ENCODE data around the gene ME3.
"Not testable (repeated sequence)": the region's sequence is repeated elsewhere in the genome, so short reads cannot be mapped to it uniquely, and the experiment has no call there.

The ME3 gene

DNA sequence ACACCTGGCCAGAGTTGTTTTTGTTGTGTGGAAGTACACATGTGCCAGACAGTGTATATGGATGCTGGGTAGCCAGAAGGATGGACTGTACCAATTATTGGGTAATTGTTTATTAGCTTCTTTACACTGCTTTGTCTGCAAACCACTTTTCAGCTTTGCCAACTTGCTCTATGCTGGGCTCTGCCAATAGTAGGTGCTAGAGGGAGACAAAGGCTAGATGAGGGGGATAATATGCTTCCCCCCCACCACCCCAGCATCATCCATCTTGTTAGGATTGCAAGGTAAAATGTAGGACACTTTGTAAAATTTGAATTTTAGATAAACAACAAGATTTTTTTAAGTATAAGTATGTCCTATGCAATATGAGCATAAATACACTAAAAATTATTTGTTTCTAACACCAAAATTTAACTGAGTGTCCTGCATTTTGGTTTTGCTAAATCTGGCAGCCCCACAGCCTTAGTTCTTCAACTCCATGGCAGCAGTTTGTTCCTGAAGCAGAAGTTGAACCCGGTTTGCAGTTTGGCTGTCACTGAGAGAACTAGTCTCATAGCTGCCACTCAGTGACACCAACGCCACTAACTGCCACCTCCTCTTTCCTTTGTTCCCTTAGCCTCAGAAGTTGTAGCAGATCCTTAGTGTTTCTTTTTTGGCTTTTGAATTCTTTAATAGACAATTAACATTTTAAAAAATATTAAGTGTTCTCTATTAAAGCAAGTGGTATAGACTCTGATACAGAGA, 219.0 kb downstream of the ME3 start:
- no peak for DNase-seq

DNA sequence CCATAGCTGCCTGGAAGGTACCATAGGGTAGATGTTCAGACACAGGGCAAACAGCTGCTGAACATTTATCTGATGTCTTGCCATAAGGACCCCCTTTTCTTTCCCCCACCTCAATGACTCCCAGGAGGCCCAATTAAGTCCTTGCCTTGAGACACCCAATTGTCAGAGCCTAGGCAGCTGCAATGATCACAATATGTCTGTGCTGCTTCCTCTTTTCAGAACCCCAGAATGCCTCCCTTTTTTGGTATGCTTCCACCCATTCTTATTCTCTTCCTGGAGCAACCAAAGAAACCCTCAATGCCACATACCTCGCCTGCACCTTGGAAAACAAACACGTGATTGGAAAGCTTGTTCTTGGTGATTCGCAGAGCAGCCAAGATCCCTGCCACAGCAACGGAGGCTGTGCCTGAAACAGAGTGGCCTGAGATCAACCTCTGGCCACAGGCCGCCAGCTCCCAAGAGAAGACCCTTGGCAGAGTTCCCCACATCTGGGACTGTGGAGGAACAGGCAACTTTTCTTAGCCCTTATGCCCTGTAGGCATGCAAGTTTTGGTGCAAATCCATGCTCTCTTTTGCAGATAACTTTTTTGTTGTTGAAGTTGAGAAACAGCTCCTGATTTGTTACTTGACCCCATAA, 222.3 kb downstream of the ME3 start:
- no peak for DNase-seq

DNA sequence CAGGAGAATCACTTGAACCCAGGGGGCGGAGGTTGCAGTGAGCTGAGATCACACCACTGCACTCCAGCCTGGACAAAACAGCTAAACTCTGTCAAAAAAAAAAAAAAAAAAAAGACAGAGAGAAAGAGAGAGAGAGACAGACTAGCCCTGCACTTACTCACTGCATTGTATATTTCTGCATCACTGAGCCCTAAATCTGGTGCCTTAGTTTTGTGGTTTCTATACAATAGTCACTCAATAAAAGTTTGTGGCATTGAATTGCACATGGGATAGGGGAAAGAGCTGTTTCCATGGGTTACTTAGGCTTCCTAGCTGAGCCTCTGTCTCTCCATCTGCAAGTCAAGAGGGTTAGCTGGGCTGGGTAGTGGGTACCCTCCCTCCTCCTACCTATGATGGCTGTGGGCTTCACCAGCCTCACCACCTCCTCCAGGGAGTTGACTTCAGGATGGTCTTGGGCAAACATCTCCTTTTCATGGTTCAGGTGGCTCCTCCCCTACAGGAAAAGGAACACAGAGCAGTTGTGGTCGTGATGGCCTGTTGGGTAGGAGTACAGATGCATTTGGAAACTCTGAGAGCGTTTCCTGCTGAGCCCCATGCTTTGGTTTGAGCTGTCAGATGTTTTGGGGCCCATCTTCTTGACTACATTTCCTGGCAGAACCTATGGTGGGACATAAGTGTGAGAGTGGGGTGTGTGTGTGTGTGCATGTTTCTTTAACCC, 224.5 kb downstream of the ME3 start:
- peak; percentile 47 for DNase-seq

DNA sequence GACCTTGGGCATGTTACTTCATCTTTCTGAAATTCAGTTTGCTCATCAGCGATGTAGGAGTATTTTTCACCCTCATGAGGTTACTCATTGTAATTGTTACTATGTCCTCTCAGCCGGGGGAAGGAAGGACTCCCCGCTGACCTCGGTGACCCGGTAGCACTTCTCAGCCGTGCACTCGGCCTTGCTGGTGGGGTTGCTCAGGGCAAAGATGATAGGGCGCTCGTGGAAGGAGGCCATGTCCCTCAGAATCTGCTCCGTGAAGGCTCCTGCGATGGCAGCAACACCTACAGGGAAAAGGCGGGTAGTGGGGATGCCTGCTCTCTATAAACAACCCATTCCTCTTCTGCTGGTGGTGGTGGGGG, 225.5 kb downstream of the ME3 start:
- DNase-seq, result no peak

DNA sequence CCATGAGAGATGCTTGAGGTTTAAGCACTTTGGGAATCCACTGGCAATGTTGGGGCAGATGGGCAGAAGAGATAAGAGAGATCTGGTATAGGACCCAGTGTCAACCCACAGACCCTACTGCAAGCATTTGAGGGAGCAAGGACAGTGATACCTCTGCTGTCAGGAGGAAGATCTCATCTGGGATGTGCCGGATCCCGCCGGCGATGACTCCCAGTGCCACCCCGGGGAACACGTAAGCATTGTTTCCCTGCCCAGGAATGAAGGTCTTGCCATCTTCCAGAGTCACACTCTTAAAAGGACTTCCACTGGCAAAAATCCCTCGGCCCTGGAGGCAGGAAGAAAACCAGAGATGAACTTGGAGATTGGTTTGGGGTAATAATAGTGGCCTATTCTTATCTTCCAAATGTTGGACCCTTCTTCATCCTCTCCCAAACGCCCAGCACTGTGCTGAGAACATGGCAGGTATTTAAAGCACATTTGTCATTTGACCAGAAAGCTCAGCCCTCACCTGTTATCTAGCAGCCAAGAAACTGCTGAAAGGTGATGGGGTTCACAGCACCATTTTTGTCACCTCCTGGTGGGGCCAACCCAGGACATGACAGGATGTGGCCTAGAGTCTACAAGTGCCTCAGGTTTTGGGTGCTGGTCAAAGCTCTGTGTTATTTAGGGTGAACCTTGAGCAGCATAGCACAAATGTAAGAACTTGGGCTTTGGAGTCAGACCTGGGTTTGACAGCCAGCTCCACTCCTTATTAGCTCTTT, 226.1 kb downstream of the ME3 start:
- no peak for DNase-seq

DNA sequence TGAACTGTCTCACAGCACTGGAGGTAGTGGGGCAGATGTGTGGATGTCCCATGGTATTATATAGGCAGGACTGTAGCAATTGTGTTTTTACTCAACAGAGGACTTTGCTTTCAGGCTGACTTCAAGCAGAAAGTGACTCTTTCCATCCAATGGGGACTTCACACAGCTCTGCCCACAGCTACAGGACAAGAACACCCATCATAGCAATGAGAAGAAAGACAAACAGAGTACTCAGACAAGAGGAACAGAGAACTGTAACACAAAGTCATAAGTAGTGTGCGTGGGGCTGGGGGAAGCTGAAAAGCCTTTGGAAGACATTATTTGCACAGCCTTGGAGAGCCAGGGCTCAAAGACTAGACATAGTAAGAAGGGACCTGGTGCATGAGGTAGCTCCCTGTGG, 227.4 kb downstream of the ME3 start:
- DNase-seq, result no peak

DNA sequence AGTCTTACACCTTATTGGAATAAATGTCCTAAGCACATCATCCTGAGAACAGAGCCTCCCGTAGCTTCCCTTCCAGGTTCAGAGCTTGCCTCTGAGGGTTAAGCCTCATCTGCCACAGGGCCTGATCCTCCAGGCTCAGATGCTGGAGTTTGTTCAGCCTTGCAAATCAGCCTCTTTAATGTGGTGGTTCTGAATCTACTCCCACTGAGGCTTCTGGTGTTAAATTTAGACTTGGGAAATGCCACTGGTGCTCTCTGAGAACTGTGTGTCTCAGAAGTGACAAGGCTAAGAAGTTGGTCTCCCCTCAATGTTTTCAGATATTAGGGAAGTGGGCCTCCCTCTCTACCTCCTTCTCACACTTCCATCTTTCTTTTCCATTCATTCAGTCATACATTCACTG, 229.0 kb downstream of the ME3 start:
- no peak for DNase-seq

DNA sequence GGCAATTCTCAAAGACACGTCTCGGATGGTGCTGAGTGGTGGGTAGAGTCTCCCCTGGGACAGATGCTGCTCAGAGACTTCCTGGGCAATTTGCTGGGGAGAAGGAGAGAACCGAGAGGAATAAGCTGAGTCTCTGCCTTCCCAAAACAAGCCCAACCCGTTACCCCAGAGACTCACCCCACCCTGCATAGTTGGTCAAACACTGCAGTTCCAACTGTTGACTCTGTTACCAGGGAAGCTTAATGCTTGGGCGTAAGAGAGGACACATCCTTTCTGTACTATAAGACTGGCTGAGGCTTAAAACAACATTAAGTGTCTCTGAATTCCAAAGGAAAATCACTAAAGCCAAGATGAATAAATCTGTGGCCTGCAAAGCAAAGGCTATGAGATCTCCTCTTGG, 229.6 kb downstream of the ME3 start:
- DNase-seq, result no peak

DNA sequence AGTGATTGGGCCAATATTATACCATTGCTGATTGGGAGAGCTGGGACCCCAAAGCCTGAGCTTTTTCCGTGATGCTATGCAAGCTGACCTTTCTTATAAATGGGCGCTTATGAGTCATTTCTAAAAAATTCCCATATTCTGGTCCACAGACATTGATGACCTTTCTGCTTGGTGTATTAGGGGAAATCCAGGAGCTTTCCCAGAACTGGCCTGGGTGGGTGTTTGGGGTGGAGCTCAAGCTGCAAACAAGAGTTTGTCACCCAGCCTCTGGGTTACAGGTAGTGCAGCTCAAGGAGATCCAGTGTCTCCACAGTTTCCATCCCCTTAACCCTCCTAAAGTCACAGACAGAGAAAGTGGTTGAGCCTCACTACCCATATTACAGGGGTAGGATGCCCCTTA, 230.0 kb downstream of the ME3 start:
- DNase-seq, result no peak

DNA sequence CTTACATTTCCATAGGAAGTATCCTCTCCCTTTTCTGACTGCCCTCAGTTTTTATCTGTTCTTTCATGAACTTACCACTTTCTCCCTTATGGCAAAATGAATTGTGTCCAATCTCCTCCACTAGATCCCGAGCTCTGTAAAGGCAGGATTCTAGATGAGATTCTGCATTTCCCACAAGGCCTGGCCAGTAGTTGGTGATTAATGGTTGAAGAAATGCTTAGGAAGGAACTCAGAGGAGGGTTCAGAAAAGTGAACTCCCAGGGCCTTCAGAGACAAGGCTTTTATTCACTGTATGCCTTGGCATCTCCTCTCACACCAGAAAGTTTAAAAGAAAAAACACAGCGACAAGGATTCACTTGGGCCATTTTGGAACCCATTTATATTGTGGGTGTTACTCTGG, 231.6 kb downstream of the ME3 start:
- no peak for DNase-seq

DNA sequence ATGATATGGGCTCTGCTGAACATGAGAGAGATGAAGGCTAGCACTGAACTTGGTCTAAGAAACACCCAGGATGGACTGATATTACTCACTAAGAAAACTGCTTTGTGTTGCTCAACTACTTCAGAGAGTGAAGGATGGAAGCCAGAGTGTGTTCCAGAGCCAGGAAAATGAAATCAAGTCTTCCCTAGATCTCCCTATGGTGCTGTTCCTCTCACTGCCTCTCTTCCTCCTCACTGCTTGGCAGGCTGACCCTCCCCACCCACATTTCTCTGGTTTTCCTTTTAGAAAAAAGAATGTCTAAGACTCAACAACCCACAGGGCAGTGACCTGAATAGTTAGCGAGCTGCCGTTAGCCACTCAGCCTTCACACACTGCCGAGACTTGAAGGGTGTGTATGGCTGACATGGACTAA, 232.1 kb downstream of the ME3 start:
- no peak for DNase-seq

DNA sequence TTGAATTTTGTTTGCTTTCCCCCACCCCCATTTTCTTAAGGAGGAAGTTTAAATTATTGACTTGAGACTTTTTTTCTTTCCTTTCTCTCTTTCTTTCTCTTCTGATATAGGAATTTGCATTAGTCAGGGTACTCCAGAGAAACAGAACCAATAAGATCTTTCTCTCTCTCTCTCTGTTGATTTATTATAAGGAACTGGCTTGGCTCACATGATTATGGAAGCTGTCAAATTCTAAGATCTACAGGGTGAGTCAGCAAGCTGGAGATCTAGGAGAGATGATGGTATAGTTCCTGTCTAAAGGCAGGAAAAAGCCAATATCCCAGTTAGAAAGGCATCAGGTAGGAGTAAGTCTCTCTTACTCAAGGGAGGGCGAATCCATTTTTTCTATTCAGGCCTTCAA, 233.7 kb downstream of the ME3 start:
- no peak for DNase-seq

DNA sequence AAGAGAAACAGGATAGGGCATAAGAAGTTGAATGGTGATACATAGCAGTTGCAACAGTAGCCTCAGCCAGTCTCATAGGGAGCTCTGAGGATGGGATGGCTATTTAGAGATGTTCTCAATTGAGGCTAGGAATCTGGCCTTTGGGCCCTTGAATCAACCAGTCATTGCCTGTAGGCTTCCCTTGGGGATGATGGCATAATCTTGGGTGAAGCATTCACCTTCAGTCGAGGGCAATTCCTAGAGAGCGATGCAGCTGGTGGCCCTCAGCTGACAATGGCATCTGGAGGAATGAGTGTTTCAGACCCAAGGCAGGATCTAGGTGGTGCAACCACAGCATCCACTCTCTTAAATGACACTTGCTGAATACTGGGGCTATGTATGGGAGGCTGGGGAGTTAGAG, 236.7 kb downstream of the ME3 start:
- DNase-seq, result no peak

DNA sequence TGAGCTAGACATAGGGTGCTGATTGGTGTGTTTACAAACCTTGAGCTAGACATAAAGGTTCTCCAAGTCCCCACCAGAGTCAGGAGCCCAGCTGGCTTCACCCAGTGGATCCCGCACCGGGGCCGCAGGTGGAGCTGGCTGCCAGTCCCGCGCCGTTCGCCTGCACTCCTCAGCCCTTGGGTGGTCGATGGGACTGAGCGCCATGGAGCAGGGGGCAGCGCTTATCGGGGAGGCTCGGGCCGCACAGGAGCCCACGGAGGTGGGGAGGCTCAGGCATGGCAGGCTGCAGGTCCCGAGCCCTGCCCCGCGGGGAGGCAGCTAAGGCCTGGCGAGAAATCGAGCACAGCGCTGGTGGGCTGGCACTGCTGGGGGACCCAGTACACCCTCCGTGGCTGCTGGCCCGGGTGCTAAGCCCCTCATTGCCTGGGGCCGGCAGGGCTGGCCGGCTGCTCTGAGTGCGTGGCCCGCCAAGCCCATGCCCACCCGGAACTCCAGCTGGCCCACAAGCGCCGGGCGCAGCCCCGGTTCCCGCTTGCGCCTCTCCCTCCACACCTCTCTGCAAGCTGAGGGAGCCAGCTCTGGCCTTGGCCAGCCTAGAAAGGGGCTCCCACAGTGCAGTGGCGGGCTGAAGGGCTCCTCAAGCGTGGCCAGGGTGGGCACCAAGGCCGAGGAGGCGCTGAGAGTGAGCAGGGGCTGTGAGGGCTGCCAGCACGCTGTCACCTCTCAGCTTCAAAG, 238.9 kb downstream of the ME3 start:
- not testable (repeated sequence) for DNase-seq

DNA sequence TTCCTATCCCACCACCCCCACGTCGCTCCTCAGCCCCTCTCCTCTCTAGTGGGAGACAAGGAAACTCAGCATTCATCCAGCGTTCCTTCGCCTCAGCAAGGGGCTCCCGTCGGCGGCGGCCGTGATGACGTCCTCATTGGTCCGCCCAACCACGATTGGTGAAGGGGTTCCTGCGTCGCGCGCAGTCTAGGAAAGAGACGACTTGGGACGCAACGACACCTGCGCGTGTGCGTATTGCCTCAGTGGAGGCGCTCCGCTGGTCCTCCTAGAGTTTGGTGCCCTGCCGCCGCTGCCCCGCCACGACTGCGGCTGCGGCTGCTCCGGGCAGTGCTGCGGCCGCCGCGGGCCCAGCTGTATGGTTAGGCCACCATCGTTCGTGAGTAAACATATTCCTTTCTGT, 241.2 kb downstream of the ME3 start:
- no peak for DNase-seq

DNA sequence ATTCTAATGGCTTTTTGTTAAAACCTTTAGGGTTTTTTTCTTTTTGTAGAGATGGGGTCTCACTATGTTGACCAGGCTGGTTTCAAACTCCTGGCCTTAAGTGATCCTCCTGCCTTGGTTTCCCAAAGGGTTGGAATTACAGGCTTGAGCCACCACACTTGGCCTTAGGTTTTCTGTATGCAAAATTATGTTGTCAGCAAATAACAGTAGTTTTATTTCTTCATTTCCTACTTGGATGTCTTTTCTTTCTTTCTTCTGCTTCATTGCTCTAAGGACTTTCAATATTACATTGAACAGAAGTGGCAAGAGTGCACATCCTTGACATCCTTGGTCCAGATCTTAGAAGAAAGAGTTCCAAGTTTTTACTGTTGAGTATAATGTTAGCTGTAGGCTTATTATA, 245.0 kb downstream of the ME3 start:
- no peak for DNase-seq

DNA sequence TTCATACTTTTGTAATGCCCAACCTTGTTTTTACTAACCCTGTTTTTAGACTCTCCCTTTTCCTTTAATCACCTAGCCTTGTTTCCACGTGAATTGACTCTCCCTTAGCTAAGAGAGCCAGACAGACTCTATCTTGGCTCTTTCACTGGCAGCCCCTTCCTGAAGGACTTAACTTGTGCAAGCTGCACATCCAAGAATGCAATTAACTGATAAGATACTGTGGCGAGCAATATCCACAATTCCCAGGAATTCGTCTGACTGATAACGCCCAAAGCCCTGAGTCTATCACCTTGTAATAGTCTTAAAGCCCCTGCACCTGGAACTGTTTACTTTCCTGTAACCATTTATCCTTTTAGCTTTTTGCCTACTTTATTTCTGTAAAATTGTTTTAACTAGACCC, 248.9 kb downstream of the ME3 start:
- not testable (repeated sequence) for DNase-seq

DNA sequence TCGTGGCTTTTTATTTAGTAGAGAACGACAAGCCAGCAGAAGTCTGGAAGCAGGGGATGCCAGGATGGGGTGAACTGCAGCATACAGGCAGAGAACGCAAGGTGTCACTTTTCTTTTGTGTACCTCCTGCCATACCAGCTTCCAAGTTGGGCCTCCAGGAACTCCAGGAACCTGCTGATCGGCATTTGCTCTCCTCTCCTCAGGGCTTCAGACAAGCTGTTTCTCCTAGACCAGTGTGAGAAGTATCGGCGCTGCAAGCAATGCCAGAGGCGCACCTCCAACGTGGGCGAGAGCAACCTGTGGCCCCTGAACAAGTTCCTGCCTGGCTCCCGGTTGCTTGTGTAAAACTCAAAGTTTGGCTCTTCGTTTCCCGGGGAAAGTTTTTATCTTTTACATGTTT, 250.0 kb downstream of the ME3 start:
- DNase-seq, result no peak

DNA sequence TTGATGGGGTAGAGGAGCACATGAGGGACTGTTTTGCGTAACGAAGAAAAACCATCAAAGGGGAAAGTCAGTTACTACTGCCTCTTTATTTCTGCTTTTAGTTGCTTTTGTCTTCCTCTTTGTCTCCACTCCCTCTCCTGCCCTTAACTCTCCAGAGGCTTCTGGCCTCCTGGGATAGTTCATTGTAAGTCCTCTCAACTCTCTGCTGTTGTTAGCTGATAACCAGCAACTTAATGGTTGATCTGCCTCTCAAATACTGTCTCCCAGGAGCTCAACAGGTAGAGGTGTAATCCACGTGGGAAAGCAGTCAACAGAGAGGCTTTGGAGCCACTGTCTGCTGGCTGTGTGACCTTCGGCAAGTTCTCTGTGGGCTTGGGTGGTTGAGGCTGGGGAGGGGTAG, 250.5 kb downstream of the ME3 start:
- no peak for DNase-seq

DNA sequence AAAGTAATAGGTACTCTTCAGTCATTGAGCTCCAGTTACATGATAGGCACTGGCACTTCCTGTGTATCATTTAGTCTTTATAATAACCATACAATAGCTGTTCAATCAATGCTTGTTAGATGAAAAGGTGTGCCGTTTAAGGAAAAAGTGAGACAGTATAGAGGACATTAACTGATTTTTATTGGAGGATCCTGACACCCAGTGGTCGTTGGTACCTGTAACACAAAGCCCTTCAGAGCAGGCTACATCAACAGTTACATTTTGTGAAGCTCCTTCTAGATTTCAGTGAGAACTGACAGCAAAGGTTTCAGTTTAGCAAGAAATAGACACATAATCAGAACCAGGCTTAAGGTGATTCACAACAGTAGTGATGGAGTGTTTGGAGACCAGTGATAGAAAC, 253.5 kb downstream of the ME3 start:
- DNase-seq, result no peak

DNA sequence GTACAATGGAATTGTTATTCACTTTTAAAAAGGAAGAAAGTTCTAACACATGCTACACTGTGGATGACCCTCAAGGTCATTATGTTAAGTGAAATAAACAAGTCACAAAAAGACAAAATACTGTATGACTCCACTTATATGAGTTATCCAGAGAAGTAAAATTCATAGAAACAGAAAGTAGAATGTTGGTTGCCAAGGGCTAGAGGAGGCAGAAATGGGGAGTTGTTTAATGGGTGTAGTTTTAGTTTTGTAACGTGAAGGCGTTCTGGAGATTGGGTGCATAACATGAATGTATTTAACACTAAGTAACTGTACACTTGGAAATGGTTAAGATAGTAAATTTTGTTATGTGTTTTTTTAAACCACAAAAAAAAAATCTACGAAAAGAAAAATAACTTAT, 253.9 kb downstream of the ME3 start:
- no peak for DNase-seq

DNA sequence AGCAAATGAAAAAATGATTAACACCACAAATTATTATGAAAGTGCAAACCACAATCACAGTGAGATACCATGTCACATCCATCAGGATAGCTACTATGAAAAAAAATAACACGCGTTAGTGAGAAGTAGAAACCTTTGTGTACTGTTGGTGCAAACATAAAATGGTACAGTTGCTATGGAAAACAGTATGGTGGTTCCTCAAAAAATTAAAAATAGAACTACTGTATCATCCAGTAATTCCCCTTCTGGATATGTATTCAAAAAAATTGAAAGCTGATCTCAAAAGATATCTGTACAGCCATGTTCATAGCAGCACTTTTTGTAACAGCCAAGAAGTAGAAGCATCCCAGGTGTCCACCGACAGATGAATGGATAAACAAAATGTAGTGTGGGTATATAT, 254.3 kb downstream of the ME3 start:
- DNase-seq, result no peak

DNA sequence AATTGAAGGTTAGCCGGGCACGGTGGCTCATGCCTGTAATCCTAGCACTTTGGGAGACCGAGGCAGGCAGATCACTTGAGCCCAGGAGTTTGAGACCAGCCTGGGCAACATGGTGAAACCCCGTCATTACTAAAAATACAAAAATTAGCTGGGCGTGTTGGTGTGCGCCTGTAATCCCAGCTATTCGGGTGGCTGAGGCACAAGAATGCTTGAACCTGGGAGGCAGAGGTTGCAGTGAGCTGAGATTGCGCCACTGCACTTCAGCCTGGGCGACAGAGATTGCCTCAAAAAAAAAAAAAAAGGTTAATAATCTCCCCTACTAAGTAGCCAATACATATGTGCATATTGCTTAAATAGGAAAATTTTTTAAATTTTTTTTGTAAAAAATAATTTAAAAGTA, 255.5 kb downstream of the ME3 start:
- not testable (repeated sequence) for DNase-seq
